ENCODE measurements around the gene RHOU. TPM values are rescaled to one million over a fixed set of nuclear protein-coding genes. Genes with fewer than 3 reads are reported as not detected.

The RHOU gene
- total and polyA plus RNA-seq, 2 of the 13 experiments (the other 11 are each of a cell fraction or from before 2014, with no cell fraction given), result 11.9 to 18.5 TPM

GRCh38 chr1:228702433-228702832, 32.8 kb upstream of the RHOU start:
- no peak overlapping the region for H3K9ac ChIP-seq (ENCODE audit: insufficient read depth, low read depth, low read length)
- H3K4me2 ChIP-seq (ENCODE audit: low read depth, low read length), result no peak overlapping the region
- DNase-seq (ENCODE audit: low spot score) (no peak), FAIRE-seq (no peak), ATAC-seq (no peak)
- no peak overlapping the region for H3K4me3 ChIP-seq (replicated peaks in 1 of 3; ENCODE audit: insufficient read depth in 1 of 3, low read depth in 2 of 3, low read length in 3 of 3)
- ChIA-PET POLR2A (no interaction called here), CTCF (ENCODE audit: low intra/inter-chr PET ratio, low total read pairs) (no interaction called here)
- no peaks in the 10 kb centered on the region for H3K27me3 ChIP-seq (ENCODE audit: control insufficient read depth in 1 of 2, insufficient read depth in 2 of 2, low read length in 2 of 2)
- H2AFZ ChIP-seq (ENCODE audit: low read length), result no peak overlapping the region
- intact Hi-C loops (cut with micrococcal nuclease; ENCODE audit: unreplicated experiment), result no loop called here
- H4K20me1 ChIP-seq (ENCODE audit: insufficient read depth, low read length), result no peaks in the 10 kb centered on the region
- H3K9me3 ChIP-seq (ENCODE audit: low read length), result no peaks in the 10 kb centered on the region
- H3K27ac ChIP-seq (ENCODE audit: extremely low read length, insufficient read depth, low read length), result no peak overlapping the region
- H3K79me2 ChIP-seq (ENCODE audit: insufficient read depth, low read length), result no peaks in the 10 kb centered on the region
- peaks cover 2% of the 10 kb centered on the region; the same call in 1 of the 2 replicates for H3K4me1 ChIP-seq (ENCODE audit: insufficient read depth, low read length)
- in situ Hi-C loops (cut with HindIII; ENCODE audit: extremely low pct_ligation_motif_present, low pct_unique_long_range_greater_than_20kb), result no loop called here
- BruUV-seq (replicated peaks), result no TSS peak
- H3K36me3 ChIP-seq (replicated peaks in 1 of 2; ENCODE audit: control insufficient read depth in 1 of 2, insufficient read depth in 2 of 2, low read length in 2 of 2), result no peaks in the 10 kb centered on the region
- no peak for TF ChIP-seq LBX2 (CRISPR knock-in tag; IDR thresholded peaks at IDR 0.05; ENCODE audit: borderline replicate concordance)
- TF ChIP-seq NR2F2 (IDR thresholded peaks at IDR 0.05; ENCODE audit: borderline replicate concordance, low read depth), result no peak
- peak; percentile 29 for TF ChIP-seq CTCF (CRISPR knock-in tag; IDR thresholded peaks at IDR 0.05)
- TF ChIP-seq STAG1 (CRISPR knock-in tag; IDR thresholded peaks at IDR 0.05), result peak; percentile 20; the same call in 1 of the 2 replicates
- TF ChIP-seq, protein P1, sequence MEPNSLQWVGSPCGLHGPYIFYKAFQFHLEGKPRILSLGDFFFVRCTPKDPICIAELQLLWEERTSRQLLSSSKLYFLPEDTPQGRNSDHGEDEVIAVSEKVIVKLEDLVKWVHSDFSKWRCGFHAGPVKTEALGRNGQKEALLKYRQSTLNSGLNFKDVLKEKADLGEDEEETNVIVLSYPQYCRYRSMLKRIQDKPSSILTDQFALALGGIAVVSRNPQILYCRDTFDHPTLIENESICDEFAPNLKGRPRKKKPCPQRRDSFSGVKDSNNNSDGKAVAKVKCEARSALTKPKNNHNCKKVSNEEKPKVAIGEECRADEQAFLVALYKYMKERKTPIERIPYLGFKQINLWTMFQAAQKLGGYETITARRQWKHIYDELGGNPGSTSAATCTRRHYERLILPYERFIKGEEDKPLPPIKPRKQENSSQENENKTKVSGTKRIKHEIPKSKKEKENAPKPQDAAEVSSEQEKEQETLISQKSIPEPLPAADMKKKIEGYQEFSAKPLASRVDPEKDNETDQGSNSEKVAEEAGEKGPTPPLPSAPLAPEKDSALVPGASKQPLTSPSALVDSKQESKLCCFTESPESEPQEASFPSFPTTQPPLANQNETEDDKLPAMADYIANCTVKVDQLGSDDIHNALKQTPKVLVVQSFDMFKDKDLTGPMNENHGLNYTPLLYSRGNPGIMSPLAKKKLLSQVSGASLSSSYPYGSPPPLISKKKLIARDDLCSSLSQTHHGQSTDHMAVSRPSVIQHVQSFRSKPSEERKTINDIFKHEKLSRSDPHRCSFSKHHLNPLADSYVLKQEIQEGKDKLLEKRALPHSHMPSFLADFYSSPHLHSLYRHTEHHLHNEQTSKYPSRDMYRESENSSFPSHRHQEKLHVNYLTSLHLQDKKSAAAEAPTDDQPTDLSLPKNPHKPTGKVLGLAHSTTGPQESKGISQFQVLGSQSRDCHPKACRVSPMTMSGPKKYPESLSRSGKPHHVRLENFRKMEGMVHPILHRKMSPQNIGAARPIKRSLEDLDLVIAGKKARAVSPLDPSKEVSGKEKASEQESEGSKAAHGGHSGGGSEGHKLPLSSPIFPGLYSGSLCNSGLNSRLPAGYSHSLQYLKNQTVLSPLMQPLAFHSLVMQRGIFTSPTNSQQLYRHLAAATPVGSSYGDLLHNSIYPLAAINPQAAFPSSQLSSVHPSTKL (CRISPR knock-in tag; IDR thresholded peaks at IDR 0.05), result no peak
- WGBS (ENCODE audit: low lambda C conversion rate), result 36% methylated on average over 1 of the region's 1 CpG

Measured in HepG2 (cell line).